Stimulated activated CD8-positive, alpha-beta memory T cell treated with anti-CD3 and anti-CD28 coated beads, Interleukin-12 subunit alpha, Interleukin-12 subunit beta, amount 100 ng/mL, for 24 hours (primary cell): ENCODE measurements around the gene AGBL5.
"Not testable (repeated sequence)": the region's sequence is repeated elsewhere in the genome, so short reads cannot be mapped to it uniquely, and the experiment has no call there.

Experiments used
- DNase-seq: peaks from one replicate; pipeline ENCODE4 v3.0.0-alpha.2; 2020; ENCODE audit errors: extremely low read depth

The AGBL5 gene

DNA sequence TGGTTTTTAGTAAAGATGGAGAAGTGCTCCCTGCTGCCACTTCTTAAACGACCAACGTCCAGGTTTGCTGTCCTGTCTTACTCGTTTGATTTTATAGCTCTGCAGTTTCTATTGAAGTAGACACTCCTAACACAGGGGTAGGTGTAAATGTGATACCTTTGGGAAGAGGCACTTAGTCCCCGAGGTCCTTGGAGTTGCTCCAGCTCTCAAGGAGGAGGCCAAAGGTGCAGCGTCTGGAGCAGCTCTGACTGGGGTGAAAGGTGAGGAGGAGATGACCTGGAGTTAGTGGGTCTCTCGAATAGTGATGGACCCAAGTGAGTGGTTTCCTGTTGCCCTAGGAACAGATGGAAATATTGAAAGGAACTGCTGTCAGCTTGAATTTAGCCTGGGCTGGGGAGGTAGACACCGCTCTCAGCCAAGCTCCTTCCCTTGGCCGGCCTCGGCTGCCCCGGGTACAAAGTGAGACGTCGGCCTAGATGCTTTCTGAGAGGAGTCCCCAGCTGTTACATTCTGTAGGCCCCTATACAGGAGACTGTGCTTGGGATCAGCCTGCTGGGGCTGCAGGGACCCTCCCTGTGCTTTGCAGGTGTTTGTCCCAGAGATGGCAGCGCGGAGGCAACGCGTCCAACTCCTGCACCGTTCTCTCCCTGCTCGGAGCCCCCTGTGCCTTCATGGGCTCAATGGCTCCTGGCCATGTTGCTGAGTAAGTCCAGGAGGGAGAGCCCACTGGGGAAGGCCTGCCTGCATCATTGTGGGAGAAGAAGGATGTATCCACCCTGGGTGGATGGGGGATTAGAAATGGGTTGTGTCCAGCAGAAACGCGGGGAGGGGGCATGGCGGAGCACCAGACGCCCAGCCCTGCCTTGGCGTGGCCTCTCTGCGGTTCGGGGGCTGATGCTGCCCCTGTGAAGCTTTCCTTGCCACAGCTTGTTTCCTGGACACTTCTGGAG, 40.6 kb downstream of the AGBL5 start:
- DNase-seq: no peak

DNA sequence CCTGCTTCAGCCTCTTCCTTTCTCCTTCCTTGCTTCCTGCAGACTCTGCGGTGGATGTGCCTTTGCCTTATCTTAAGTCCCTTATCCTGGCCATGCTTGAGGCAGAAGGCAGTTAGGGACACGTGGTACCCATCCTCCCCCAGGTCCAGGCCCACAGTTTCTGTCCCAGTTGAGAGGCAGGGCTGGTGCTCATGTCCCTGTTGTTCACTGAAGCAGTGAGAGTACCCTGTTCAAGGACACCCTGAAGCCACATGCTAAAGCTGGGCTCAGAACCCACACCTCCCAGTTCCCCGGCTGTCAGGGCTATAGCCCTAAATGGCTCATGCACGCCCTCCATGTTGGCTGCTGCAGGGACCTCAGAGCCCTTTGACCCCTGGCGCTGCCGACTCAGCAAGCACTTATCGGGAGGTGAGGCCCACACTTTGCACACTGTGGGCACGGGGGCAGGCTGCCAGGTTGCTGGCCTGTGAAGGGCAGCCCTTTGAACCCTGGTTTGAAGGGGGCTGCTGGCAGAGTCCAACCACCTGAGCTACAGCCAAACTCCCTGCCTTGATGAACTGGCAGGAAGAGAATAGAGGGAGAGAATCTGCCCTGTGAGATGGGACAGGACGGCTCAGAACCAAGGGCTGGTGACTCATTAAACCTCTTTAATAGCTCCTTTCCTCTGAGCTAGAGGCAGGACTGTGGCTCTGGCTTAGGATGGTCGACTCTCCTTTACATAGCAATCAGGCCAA, 41.4 kb downstream of the AGBL5 start:
- DNase-seq: no peak

DNA sequence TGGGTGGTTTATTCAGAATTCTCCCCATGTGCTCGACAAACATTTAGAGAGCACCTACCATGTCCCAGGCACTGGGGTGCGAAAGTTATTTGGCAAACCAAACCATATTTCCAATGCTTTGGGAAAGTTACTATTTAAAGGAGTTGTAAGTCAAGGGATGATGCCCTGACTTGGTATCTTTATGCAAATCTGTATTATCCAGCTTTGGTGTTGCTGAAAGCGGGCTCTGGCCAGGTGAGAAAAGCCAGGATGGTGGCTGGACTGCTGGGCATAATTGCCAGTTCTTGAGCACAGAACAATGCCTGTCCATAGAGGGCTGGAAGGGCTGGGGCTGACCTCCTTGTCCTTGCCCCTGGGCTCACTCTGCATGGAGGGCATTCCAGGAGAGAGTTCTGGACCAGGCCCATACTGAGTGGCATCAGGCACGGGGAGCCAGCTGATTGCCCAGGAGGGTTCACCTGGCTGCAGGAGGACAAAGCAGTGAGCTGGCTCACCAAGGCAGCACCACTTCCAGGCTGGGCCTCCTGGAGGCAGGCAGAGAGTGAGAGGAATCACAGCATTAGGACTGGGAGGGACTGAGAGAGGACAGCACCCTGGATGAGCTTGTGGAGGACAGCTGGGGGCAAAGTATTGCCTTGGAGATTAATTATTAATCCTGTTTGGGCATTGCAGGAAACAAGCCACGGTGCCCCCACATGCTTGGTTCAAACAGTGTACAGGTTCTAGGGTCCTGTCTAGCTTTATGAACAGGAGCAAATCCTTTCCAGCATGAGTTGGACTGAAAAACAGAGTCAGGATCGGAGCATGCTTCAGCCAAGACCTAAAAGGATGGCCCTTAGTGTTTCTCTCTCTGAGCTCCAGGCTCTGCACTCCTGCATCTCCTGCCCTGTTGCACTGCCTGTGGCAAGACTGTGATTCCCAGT, 42.2 kb downstream of the AGBL5 start:
- DNase-seq: no peak

DNA sequence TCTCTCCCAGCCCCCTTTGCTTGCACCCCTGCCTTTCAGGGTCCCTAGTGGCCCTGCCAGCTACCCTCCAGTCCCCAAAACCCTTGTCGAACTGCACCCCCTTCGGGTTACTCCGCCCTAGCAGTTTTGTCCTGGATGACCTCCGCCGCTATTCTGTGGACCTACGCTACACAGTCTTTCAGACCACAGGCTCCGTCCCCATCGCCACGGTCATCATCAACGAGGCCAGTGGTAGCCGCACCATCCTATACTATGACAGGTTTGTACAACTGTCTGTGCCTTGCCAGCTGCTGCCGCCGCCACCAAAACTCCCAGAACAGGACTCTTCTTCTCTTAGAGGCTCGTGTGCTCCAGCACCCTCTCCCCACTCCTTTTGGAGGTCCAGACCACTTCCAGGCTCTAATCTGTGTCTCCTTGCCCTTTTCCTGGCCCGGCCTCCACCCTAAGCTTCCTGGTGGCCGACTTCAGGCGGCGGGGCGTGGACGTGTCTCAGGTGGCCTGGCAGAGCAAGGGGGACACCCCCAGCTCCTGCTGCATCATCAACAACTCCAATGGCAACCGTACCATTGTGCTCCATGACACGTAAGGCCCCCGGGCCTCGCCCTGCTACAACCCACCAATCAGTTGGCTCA, 43.0 kb downstream of the AGBL5 start:
- DNase-seq: no peak

DNA sequence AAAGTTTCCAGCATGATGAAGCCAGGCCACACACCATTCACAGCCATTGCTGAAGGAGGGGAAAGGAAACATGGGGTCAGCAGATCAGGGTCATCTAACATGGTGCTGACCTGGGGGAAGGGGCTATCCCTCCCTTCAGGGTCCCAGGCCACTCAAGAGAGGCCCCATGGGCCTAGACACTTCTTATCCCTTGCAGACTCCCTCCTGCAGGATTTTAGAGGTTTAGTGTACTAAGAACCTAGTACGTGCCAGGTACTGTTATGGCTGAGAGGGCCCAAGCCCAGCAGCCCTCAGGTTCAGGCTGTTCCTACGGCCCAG, 43.9 kb downstream of the AGBL5 start:
- DNase-seq: no peak

DNA sequence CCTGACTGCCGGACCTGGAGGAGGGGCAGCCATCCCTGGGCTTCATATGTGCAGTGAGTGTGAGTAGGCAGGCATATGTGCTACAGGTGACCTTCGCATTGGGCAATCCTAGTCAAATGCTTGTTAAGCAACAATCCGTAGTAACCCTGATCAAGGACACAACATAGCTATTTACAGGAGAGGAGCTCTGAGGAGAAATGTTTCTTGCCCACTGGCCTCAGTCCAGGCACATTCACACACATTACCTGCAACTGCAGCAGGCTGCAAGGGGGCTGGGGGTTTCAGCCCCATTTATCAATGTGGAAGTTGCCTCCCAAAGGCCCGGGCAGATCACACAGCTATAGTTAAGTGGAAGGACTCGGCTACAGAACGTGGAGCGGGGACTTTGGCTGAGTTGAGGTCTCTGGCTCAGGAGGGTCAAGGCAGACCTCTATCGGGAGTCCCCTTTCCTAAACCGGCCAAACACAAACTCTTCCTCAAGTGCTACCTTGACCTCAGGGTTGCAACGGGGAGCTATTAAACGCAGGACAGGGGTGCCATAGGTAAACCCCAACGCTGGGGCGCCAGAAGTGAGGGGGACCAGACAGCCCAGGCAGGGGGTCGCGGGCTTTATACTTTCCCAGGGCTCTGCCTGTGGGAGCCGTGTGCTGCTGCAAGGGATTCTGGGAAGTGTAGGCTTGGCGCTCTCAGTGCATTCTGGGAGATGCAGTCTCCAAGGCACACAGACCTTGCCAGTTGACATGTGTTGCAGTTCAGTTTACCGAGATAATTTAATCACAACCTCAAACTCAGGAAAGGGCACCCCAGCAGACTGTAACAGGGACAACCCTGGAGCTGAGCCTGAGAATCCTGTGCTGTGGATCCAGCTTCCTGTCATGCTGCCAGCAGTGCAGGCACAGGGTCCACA, 44.5 kb downstream of the AGBL5 start:
- DNase-seq: no peak

DNA sequence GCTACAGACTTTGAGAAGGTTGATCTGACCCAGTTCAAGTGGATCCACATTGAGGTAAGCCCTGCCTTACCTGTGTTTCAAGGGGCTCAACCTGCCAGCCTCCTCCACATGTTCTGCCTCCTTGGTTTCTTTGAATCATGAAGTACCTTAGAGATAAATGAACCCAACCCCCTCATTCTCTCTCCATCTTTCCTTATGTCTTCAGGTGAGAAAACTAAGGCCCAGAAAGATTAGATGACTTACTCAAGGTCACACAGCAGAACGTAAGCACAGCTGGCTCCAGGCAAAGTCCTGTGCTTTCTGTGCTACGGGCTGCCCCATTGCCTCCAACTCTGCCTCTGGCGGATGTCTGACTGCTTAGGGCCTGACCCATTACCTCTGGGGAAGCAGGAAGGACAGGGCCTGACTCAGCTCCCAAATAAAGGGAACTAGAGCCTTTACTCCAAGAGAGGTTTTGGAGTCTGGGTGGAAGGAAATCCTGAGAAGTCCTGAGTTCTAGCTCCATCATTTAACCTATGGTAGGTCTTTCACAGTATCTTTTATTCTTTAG, 45.4 kb downstream of the AGBL5 start:
- no peak for DNase-seq

DNA sequence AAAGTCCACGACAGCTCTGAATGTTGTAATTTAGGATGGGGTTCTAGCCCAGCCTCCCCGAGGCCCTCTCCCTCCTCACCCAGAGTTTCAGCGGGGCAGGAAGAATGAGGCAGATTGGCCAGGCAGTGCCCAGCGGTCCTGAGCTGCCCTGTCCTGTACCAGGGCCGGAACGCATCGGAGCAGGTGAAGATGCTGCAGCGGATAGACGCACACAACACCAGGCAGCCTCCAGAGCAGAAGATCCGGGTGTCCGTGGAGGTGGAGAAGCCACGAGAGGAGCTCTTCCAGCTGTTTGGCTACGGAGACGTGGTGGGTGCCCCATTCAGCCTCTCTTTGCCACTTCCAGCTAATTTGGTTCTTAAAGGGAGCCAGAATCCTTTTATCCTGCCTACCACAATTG, 45.9 kb downstream of the AGBL5 start:
- DNase-seq: no peak

DNA sequence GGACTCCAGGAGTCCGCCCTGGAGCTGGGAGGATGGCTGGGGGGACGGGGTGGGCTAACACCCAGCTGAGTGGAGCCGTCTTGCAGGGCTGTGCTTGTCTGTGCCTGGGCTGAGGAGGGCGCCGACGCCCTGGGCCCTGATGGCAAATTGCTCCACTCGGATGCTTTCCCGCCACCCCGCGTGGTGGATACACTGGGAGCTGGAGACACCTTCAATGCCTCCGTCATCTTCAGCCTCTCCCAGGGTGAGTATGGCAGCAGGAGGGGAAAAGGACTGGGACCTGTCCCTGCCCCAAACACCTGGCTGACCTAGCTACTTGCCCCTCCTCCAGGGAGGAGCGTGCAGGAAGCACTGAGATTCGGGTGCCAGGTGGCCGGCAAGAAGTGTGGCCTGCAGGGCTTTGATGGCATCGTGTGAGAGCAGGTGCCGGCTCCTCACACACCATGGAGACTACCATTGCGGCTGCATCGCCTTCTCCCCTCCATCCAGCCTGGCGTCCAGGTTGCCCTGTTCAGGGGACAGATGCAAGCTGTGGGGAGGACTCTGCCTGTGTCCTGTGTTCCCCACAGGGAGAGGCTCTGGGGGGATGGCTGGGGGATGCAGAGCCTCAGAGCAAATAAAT, 48.0 kb downstream of the AGBL5 start:
- no peak for DNase-seq

DNA sequence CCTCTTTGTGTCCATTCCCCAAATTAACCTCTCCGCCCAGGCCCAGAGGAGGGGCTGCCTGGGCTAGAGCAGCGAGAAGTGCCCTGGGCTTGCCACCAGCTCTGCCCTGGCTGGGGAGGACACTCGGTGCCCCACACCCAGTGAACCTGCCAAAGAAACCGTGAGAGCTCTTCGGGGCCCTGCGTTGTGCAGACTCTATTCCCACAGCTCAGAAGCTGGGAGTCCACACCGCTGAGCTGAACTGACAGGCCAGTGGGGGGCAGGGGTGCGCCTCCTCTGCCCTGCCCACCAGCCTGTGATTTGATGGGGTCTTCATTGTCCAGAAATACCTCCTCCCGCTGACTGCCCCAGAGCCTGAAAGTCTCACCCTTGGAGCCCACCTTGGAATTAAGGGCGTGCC, 48.6 kb downstream of the AGBL5 start:
- no peak for DNase-seq

DNA sequence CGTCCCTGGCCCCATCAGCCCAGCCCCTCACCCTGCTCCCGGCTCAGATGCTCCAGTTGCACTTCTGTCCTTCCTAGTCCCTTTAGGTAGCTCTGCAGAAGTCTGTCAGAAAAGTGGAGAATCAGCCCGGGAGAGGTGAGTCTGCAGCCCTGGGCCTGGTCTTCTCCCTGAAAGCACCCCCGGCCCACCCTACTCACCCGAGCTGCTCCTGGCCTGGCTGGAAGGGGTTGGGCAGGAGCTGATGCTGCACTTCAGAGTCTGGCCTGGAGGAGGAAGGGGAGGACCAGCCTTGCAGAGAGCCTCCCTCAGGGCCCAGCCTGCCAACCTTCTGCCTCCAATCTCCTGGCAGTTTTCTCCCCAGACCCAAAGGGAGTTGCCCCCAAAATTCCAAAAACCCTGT, 50.9 kb downstream of the AGBL5 start:
- DNase-seq: no peak

DNA sequence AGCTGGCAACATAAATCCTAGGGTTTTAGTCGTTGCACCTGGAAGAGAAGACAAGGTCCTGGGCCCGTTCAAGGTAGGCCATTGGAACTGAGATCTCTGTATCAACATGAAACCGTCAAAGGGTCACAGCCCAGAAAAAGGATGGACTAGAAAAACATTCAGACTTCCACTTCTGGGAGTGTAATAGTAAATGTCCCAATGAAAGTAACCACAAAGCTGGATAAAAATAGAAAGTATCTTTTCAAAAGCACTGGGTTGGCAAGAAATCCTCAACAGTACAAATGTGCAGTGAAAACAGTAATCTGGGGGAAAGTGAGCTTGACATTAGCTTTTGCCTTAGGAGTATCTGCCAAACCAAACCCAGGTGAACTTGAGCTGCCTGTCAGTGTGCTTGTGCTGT, 54.5 kb downstream of the AGBL5 start:
- DNase-seq: no peak

DNA sequence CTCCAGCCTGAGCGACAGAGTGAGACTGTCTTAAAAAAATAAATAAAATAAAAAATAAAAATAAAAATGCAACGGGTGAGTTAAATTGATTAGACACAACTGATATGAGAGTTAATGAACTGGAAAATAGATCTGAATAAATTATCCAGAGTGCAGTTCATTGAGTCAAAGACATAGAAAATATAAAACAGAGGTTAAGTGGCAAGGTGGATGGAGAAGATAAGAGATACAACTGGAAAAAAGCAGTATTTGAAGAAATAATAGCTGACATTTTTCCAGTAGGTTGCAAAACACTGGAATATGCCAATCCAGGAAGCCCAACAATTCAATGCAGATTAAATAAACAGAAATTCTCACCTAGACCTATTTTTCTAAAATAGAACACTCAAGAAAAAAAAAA, 56.8 kb downstream of the AGBL5 start:
- no peak for DNase-seq

DNA sequence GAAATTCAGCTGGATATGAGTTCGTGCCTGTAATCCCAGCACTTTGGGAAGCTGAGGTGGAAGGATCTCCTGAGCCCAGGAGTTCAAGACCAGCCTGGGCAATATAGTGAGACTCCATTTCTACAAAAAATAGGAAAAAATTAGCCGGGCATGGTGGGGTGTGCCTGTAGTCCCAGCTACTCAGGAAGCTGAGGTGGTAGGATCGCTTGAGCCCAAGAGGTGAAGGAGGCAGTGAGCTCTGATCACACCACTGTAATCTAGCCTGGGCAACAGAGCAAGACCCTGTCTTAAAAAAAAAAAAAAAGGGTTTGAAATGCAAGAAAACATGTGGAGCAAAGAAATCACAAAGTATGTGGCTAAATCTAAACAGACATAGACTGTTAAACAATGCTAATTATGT, 57.6 kb downstream of the AGBL5 start:
- no peak for DNase-seq

DNA sequence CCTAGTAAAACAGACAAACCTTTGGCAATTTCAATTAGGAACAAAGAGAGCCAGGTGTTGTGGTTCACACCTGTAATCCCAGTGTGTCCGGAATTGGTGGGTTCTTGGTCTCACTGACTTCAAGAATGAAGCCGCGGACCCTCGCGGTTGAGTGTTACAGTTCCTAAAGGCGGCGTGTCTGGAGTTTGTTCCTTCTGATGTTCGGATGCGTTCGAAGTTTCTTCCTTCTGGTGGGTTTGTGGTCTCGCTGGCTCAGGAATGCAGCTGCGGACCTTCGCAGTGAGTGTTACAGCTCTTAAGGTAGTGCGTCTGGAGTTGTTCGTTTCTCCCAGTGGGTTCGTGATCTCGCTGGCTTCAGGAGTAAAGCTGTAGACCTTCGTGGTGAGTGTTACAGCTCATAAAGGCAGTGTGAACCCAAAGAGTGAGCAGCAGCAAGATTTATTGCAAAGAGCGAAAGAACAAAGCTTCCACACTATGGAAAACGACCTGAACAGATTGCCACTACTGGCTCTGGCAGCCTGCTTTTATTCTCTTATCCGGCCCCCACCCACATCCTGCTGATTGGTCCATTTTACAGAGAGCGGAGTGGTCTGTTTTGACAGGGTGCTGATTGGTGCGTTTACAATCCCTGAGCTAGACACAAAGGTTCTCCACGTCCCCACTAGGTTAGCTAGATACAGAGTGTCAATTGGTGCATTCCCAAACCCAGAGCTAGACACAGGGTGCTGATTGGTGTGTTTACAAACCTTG, 59.3 kb downstream of the AGBL5 start:
- not testable (repeated sequence) for DNase-seq

DNA sequence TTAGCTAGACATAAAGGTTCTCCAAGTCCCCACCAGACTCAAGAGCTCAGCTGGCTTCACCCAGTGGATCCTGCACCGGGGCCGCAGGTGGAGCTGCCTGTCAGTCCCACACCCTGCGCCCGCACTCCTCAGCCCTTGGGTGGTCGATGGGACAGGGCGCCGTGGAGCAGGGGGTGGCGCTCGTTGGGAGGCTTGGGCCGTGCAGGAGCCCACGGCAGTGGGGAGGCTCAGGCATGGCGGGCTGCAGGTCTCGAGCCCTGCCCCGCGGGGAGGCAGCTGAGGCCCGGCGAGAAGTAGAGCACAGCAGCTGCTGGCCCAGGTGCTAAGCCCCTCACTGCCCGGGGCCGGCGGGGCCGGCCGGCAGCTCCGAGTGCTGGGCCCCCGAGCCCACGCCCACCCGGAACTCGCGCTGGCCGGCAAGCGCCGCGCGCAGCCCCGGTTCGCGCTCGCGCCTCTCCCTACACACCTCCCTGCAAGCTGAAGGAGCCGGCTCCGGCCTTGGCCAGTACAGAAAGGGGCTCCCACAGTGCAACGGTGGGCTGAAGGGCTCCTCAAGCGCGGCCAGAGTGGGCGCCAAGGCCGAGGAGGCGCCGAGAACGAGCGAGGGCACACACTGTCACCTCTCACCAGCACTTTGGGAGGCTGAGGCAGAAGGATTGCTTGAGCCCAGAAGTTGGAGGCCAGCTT, 60.1 kb downstream of the AGBL5 start:
- not testable (repeated sequence) for DNase-seq

DNA sequence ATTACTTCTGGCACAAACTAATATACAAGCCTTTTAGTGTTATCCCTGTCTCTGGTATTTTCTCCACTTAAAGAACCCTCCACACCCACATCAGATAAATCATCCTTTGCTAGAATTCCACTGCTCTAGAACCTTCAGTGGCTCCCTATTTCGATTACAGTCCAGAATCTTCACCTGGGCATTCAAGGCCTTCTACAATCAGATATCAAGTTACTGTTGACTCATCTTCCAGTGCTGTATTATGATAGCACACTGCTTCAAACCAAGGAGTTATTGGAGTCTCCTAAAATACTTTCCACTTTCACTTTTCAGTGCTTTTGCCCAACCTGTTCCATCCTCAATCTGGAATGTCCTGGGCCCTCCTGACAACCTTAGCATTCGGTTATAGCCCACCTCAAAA, 64.1 kb downstream of the AGBL5 start:
- DNase-seq: no peak

DNA sequence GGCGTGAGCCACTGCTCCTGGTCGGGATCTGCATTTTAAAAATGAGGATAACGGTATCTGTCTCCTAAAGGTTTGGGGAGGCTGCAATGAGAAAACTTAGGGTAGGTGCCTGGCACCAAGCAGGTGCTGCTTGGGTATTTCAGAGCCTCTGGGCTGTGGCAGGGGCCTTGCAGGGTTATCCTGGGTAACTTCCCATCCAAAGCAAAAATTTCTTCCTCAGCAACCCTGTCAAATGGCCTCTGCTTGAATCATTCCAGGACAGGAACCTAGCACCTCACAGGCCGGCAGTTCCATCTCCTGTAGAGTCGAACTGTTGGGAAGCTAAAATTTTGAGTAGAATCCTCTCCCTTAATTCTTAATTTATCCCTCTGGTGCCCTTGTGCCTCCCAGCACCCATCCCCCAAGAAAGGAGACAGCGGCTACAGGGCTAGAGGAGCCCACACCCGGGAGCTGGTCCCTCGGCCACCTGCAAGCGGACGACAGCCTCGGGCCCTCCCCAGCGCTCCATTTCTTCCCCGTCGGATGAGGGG, 66.6 kb downstream of the AGBL5 start:
- DNase-seq: no peak
